ENCODE measurements around the gene DMD.

DNA sequence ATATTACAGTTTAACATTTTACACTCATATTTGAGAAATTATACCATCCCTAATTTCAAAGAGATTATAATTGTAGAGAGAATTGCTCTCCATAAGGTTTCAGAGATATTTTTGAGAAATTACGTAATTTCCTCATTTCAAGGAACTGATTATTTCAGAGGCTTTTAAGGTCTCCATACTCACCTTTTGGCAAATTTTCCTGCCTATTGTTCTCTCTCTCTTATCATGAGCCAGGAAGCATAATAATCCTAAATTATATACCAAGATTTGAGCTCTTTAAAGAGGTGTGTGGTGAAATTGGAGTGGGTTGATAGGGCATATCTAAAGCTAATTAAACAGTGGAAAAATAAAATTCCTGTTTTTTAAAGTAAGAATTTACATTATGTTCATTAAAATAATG, 1890.6 kb downstream of the DMD start:
- TF ChIP-seq EZH2phosphoT487 (IDR thresholded peaks at IDR 0.05; ENCODE audit: insufficient read depth, low read depth) (no peak), EZH2 (IDR thresholded peaks at IDR 0.05; ENCODE audit: insufficient read depth, poor library complexity, severe bottlenecking) (no peak)

Data from GM23248 (cell line).